ENCODE measurements around the gene GNL1.
A peak's percentile ranks its signal among the peaks of the same experiment; 100 is the strongest.

GNL1 gene

DNA sequence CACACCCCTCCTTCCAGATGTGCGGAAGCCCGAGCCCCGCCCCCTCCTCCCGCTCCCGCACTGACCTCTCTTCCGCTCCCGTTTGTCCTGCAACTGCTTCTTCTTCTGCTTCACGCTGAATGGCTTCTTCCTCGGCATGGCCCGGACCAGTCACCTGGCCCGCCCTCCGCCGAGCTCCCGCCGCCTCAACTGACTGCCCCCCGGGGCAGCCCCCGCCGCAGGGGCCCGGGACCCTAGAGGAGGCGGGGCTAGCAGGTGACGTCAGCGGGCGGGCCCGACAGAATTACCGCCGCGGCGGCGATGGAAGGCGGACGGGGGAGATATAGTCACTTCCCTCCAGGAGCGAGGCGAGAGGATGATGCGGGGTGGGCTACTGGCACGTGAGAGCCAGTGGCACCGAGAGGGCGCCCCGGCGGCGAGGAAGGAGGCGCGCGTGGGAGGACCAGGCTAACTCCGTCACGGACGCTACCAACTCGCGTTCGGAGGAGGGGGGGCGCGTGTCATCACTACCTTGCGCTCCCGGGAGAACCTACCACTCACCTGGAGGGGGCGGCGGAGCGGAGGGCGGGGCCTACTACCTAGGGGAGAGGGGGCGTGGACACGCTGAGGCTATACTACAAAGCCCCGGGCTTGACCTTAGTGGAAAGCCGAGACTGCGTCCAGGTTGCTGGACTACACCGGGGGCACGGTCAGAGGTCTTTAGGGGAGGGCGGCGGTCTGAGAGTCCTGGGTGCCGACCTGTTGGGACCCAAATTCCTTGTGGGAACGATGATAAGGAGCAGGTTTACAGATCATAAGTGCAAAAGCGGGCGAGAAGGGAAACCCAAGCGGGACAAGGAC, at the start of gene GNL1:
GNL1 (minus strand) TSS at position 424 of the 840 bp plus-strand sequence; CDS start at position 138, 286 bp downstream.
- peak; percentile 93 for DNase-seq

- no peak for DNase-seq
Measured at GRCh38 chr6:30603961-30604360, 47.7 kb upstream of the GNL1 start.

DNA sequence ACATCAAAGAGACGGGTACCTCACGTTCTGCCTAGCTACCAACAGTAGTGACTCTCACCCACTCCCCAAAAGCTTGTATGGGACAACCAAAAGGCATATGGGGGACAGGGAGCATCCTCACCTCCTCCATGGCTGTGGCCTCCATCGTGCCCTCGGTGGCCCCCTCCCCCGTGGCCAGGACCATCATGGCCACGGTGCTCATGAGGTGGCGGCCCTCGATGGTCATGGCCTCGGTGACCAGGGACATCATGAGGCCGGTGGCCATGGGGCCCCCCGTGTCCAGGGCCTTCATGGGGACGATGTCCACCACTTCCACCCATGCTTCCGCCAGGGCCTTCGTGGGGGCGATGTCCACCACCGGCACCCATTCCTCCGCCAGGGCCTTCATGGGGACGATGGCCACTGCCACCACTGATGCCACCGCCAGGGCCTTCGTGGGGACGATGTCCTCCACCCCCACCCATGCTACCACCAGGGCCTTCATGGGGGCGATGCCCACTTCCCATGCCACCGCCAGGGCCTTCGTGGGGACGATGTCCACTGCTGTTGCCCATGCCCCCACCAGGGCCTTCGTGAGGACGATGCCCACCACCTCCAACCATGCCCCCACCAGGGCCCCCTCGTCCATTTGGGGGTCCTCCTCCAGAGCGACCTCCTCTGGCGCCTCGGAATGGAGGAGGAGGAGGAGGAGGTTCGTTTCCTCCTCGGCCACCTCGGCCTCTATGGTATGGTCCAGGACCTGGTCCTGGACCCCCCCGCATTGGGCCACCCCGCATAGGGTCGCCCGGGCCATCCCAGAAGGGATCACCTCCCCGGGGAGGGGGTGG, 45.7 kb upstream of the GNL1 start:
- DNase-seq, result no peak

- DNase-seq, result no peak
Measured at GRCh38 chr6:30601436-30601814, 45.1 kb upstream of the GNL1 start.

GRCh38 chr6:30600451-30600961, 44.2 kb upstream of the GNL1 start:
- DNase-seq, result no peak

DNA sequence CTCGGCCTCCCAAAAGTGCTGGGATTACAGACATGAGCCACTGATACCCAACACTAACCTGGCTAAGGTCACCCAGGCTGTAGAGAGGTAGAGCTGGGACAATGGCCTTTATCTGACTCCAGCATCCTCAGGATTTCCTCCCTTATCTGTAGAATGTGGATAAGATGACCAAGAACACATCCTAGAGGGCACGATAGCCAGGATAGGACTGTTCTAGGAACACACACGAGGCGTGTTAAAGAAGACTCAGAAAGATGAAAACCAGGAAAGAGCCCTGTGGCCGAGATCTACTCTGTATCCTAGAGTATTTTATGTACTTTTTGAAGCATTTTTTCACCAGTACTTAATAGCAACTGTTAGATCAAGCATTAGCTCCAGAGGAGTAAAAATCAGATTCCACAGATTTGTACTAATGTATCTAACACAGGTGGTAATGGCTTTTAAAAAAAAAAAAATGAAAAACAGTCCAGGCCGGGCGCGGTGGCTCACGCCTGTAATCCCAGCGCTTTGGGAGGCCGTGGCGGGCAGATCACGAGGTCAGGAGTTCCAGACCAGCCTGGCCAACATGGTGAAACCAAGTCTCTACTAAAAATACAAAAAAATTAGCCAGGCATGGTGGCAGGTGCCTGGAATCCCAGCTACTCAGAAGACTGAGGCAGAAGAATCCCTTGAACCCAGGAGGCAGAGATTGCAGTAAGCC, 43.5 kb upstream of the GNL1 start:
- DNase-seq, result no peak

GRCh38 chr6:30598912-30599624, 42.8 kb upstream of the GNL1 start:
- no peak for DNase-seq

GRCh38 chr6:30597315-30598144, 41.2 kb upstream of the GNL1 start:
- DNase-seq, result peak; percentile 62

- DNase-seq, result no peak
Measured at GRCh38 chr6:30592287-30592686, 36.0 kb upstream of the GNL1 start.

DNA sequence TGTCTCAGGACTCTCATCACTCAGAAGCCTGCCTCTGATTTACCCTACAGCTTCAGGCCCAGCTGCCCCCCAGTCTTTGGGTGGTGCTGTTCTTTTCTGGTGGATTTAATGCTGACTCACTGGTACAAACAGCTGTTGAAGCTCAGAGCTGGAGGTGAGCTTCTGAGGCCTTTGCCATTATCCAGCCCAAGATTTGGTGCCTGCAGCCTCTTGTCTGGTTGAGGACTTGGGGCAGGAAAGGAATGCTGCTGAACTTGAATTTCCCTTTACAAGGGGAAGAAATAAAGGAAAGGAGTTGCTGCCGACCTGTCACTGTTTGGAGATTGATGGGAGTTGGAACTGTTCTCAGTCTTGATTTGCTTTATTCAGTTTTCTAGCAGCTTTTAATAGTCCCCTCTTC, 34.7 kb upstream of the GNL1 start:
- no peak for DNase-seq

GRCh38 chr6:30590509-30590908, 34.2 kb upstream of the GNL1 start:
- DNase-seq, result no peak

DNA sequence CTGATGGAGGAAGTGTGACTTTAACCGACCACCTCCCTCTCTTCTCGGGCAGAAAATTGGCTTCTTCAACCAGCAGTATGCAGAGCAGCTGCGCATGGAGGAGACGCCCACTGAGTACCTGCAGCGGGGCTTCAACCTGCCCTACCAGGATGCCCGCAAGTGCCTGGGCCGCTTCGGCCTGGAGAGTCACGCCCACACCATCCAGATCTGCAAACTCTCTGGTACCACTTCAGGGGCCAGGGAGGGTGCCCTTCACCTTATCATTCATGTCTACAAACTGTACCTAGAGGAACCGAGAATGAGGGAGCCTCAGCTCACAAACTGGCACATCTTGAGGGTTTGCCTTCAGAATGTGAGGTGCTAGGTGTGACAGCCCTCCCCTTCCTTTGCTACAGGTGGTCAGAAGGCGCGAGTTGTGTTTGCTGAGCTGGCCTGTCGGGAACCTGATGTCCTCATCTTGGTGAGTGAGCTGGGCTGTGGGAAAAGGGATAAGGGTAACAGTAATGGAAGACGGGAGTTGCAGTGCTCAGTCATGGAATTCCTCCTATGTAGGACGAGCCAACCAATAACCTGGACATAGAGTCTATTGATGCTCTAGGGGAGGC, 33.6 kb upstream of the GNL1 start:
- DNase-seq, result no peak

DNA sequence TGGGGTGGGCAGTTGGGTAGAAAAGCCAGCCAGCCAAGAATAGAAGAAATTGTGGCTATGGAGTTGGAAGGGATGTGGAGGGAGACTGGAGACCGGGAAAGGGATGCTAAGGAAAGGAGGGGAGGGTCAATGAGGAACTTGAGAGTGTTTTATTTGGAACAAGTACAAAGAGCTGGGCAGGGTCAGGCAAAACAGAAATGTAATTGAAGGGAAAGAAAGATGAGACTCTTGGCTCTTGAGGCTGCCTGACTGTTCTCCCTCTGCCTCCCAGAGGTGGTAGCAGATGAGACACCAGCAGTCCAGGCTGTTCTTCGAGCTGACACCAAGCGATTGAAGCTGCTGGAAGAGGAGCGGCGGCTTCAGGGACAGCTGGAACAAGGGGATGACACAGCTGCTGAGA, 27.6 kb upstream of the GNL1 start:
- no peak for DNase-seq

DNA sequence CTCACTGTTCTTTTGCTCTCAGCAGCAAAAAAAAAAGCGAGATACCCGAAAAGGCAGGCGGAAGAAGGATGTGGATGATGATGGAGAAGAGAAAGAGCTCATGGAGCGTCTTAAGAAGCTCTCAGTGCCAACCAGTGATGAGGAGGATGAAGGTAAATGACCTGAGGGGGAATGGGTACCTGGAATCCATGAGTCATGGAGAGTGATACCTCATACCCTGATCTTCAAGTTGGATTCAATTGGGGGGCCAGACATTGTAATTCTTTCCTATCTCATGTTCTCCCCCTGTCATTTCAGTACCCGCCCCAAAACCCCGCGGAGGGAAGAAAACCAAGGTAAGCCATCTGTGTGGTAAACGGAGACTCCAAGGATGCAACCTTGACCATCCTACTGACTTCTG, 21.8 kb upstream of the GNL1 start:
- no peak for DNase-seq

DNA sequence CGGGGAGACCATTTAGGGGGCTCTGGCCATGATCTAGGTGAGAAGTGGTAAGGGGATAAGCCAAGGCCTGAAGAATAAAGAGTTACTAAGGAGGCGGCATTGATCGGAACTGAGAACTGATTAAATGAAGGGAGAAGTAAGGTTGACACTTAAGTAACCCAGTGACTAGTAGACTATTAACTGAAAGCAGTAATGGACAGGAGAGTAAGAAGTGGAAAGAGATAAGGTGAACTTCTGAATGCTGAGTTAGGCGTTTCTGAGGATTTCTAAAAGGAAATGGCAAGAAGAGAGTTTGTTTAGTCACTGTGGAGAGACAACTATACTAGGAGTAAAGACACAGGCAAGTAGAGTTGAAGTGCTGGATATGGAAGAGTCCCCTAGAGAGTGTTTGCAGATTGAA, 16.8 kb upstream of the GNL1 start:
- DNase-seq, result no peak

GRCh38 chr6:30572148-30572547, 15.9 kb upstream of the GNL1 start:
- no peak for DNase-seq

- DNase-seq, result no peak
Measured at GRCh38 chr6:30571762-30572082, 15.4 kb upstream of the GNL1 start.

GRCh38 chr6:30571075-30571761, 14.9 kb upstream of the GNL1 start, which contains the start of gene ABCF1:
ABCF1 (plus strand) TSS chr6:30571442; CDS start chr6:30571488, 46 bp downstream.
- peak; percentile 98 for DNase-seq

DNA sequence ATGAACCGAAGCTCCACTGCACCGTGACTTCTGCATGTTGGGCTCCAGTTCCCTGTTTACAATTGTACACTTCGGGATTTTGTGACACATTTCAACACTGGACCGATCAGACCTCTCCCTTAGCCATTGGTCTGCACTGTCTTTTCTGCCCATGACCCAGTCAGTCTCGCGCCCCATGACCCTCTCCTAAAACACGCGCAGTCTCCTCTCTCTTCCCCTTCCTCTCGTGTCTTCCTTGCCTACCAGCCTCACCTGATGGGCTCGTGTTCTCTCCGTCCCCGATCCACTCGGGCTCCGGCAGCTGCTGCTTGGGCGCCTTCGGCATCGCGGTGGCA, 14.4 kb upstream of the GNL1 start:
- DNase-seq, result no peak

- no peak for DNase-seq
Measured at GRCh38 chr6:30570263-30570662, 14.0 kb upstream of the GNL1 start.

DNA sequence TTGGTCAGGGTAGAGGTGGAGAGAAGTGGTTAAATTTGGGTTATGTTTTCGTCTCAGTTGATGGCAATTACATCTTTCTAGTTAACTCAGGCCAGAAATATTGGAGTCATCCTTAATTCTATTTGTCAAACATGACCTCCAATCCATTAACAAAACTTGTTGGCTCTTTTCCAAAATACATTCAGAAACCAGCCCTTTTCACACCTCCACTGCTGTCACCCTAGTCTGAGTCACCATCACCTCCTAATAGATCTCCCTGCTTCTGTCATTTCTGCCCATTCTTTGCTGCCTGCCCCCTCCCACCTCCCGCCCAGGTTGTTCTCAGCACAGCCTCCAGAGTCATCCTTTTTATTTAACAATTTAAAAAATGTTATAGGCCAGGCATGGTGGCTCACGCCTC, 12.0 kb upstream of the GNL1 start:
- peak; percentile 32 for DNase-seq

Measured in COR-L47 (cell line).